NT2/D1 (cell line): ENCODE data around the gene MEGF8.

Source experiments
- DNase-seq: peaks from one replicate; pipeline ENCODE4 v3.0.0-alpha.2; 2011; ENCODE audit warnings: low read depth, low spot score
- H3K27me3 ChIP-seq: 2 replicates; pipeline ENCODE4 v1.6.0; 2011; ENCODE audit warnings: mild to moderate bottlenecking; ENCODE audit not compliant: insufficient read length, insufficient read depth
- H3K36me3 ChIP-seq: 2 replicates; pipeline ENCODE4 v1.6.1; 2011; ENCODE audit warnings: mild to moderate bottlenecking, low read length, mixed read lengths; ENCODE audit not compliant: insufficient read depth, insufficient read length
- H3K4me1 ChIP-seq: 2 replicates; pipeline ENCODE4 v1.5.1; 2011; ENCODE audit not compliant: insufficient read depth, insufficient read length
- H3K4me3 ChIP-seq: 2 replicates; pipeline ENCODE4 v1.5.1; 2011; ENCODE audit warnings: low read depth; ENCODE audit not compliant: insufficient read length
- H3K9ac ChIP-seq: 2 replicates; pipeline ENCODE4 v1.6.0; 2011; ENCODE audit warnings: low read depth; ENCODE audit not compliant: insufficient read length
- H3K9me3 ChIP-seq: 2 replicates; pipeline ENCODE4 v1.5.1; 2011; ENCODE audit warnings: mild to moderate bottlenecking, low read length; ENCODE audit not compliant: insufficient read depth
- SUZ12 ChIP-seq: IDR thresholded peaks from 2 replicates; pipeline ENCODE4 v1.6.1; 2011; ENCODE audit not compliant: insufficient read length, insufficient read depth; ENCODE audit errors: extremely low read depth
- YY1 ChIP-seq: IDR thresholded peaks from 2 replicates; pipeline ENCODE4 v1.6.1; 2011; ENCODE audit not compliant: insufficient read length, insufficient read depth
- ZNF274 ChIP-seq: IDR thresholded peaks from 2 replicates; pipeline ENCODE4 v1.6.1; 2011; ENCODE audit warnings: mild to moderate bottlenecking, low read depth, low read length

MEGF8 gene

GRCh38 chr19:42292042-42292960 is 33.1 kb upstream of the MEGF8 start:
- Histone ChIP-seq H3K4me1 (peaks cover 15% of the 10 kb centered on the region), H3K4me3 (no peak overlapping the region), H3K9ac (peak overlapping the region; percentile 21), H3K9me3 (no peaks in the 10 kb centered on the region), H3K36me3 (peaks cover 95% of the 10 kb centered on the region), H3K27me3 (no peaks in the 10 kb centered on the region)
- TF ChIP-seq ZNF274 (no peak), SUZ12 (no peak), YY1 (no peak)
- no peak for DNase-seq

DNA sequence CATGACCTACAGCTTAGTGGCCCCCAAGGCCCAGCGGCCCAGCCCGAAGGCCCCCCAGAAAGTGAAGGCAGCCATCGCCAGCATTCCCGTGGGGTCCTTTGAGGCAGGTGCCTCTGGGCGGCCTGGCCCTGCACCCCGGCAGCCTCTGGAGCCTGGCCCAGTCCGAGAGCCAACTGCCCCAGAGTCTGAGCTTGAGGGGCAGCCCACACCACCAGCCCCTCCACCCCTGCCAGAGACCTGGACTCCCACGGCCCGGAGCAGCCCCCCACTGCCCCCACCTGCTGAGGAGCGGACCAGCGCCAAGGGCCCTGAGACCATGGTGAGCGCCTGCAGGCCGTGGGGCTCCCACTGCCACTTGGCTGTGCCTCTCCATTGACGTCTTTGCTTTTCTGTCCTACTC is 32.5 kb upstream of the MEGF8 start:
- no peak overlapping the region for H3K4me3 ChIP-seq
- TF ChIP-seq SUZ12: no peak
- TF ChIP-seq YY1: no peak
- no peak for TF ChIP-seq ZNF274
- no peaks in the 10 kb centered on the region for H3K9me3 ChIP-seq
- no peak for DNase-seq
- no peak overlapping the region for H3K9ac ChIP-seq
- H3K27me3 ChIP-seq: no peaks in the 10 kb centered on the region
- peaks cover 12% of the 10 kb centered on the region for H3K4me1 ChIP-seq
- H3K36me3 ChIP-seq: peaks cover 91% of the 10 kb centered on the region

DNA sequence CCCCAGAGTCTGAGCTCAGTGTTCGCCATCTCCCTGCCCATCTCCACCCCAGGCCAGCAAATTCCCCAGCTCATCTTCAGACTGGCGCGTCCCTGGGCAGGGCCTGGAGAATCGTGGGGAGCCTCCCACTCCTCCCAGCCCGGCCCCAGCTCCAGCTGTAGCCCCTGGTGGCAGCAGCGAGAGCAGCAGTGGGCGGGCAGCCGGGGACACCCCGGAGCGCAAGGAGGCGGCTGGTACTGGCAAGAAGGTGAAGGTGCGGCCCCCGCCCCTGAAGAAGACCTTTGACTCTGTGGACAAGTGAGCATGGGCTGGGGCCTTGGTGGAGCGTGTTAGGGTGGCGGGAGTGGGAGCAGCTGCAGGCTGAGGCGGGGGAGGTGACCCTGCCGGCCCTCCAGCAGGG is 31.9 kb upstream of the MEGF8 start:
- no peaks in the 10 kb centered on the region for H3K27me3 ChIP-seq
- no peaks in the 10 kb centered on the region for H3K9me3 ChIP-seq
- no peak overlapping the region for H3K9ac ChIP-seq
- no peak for DNase-seq
- H3K4me3 ChIP-seq: no peak overlapping the region
- H3K36me3 ChIP-seq: peaks cover 87% of the 10 kb centered on the region
- peaks cover 12% of the 10 kb centered on the region for H3K4me1 ChIP-seq
- TF ChIP-seq SUZ12 (no peak), YY1 (no peak)

DNA sequence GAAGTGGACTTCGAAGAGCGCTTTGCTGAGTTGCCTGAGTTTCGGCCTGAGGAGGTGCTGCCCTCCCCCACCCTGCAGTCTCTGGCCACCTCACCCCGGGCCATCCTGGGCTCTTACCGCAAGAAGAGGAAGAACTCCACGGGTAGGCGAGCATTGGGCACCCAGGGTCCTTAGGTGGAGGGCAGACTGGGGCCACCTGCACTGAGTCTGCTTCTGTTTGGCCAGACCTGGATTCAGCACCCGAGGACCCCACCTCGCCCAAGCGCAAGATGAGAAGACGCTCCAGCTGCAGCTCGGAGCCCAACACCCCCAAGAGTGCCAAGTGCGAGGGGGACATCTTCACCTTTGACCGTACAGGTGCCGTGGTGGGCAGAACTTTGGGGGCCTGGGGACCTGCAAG is 31.5 kb upstream of the MEGF8 start:
- Histone ChIP-seq H3K36me3 (peaks cover 83% of the 10 kb centered on the region), H3K27me3 (no peaks in the 10 kb centered on the region)
- TF ChIP-seq SUZ12 (no peak), ZNF274 (no peak), YY1 (no peak)

DNA sequence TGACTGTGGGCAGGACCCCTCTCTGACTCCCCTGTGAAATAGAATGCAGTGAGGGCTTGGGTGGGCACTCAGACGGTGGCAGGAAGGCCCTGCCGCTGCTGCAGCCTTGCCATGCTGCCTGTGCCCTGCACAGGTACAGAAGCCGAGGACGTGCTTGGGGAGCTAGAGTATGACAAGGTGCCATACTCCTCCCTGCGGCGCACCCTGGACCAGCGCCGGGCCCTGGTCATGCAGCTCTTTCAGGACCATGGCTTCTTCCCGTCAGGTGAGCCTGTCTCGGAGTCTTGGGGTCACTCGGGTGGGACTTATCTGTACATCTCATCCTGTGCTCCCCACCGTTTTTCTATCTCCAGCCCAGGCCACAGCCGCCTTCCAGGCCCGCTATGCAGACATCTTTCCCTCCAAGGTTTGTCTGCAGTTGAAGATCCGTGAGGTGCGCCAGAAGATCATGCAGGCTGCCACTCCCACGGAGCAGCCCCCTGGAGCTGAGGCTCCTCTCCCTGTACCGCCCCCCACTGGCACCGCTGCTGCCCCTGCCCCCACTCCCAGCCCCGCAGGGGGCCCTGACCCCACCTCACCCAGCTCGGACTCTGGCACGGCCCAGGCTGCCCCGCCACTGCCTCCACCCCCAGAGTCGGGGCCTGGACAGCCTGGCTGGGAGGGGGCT is 30.8 kb upstream of the MEGF8 start:
- Histone ChIP-seq H3K36me3 (peaks cover 78% of the 10 kb centered on the region), H3K4me3 (no peak overlapping the region), H3K27me3 (no peaks in the 10 kb centered on the region), H3K4me1 (peaks cover 9% of the 10 kb centered on the region), H3K9me3 (no peaks in the 10 kb centered on the region), H3K9ac (no peak overlapping the region)
- TF ChIP-seq YY1 (no peak), SUZ12 (no peak)
- no peak for DNase-seq

More for the DNA sequence above, 31.5 kb upstream of the MEGF8 start:
- H3K4me3 ChIP-seq: no peak overlapping the region
- peaks cover 12% of the 10 kb centered on the region for H3K4me1 ChIP-seq
- no peak overlapping the region for H3K9ac ChIP-seq
- no peaks in the 10 kb centered on the region for H3K9me3 ChIP-seq
- DNase-seq: no peak

DNA sequence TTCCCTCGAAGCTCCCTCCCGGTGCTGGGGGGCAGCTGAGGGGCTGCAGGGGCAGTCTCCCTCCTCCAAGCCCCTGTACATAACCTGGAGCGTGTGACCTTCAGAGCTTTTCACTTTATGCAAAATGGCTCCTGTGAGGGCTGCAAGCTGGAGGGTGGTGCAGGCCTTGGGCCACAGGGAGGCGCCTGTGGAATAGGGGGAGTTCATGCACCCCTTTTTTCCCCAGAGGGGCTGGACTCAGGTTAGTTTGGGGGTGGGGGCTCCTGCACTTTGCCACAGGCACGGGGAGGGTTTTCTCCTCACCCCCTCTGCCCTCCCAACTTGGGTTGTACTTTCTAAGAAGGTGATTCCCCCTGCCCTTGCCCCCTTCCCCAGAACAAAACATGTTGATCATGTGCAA is 30.1 kb upstream of the MEGF8 start:
- H3K4me1 ChIP-seq: peaks cover 9% of the 10 kb centered on the region
- TF ChIP-seq ZNF274: no peak
- no peak for TF ChIP-seq YY1
- TF ChIP-seq SUZ12: no peak
- H3K36me3 ChIP-seq: peaks cover 77% of the 10 kb centered on the region
- H3K9me3 ChIP-seq: no peaks in the 10 kb centered on the region
- DNase-seq: no peak
- H3K27me3 ChIP-seq: no peaks in the 10 kb centered on the region
- no peak overlapping the region for H3K9ac ChIP-seq
- H3K4me3 ChIP-seq: no peak overlapping the region

- H3K4me1 ChIP-seq: peaks cover 8% of the 10 kb centered on the region
- H3K27me3 ChIP-seq: no peaks in the 10 kb centered on the region
- DNase-seq: peak; percentile 63
These were observed 29.5 kb upstream of the MEGF8 start for GRCh38 chr19:42295831-42296525.

More at GRCh38 chr19:42295831-42296525, 29.5 kb upstream of the MEGF8 start:
- peaks cover 71% of the 10 kb centered on the region for H3K36me3 ChIP-seq
- no peaks in the 10 kb centered on the region for H3K9me3 ChIP-seq
- TF ChIP-seq ZNF274 (no peak), SUZ12 (no peak), YY1 (no peak)
- no peak overlapping the region for H3K9ac ChIP-seq
- H3K4me3 ChIP-seq: no peak overlapping the region
